Measurements from ENCODE around the gene THADA.

Gene THADA

GRCh38 chr2:43273529-43273928, 322.3 kb downstream of the THADA start:
- Histone ChIP-seq H3K27me3 (replicated peaks in 2 of 5; ENCODE audit: control insufficient read depth in 4 of 5, insufficient read depth in 5 of 5, low read length in 4 of 5) (no peaks in the 10 kb centered on the region), H3K27ac (ENCODE audit: insufficient read depth in 1 of 2, low read depth in 1 of 2, low read length in 2 of 2, poor library complexity in 1 of 2, severe bottlenecking in 2 of 2) (no peak overlapping the region), H3K4me3 (ENCODE audit: control insufficient read depth in 1 of 7, extremely low read depth in 1 of 7, insufficient read depth in 4 of 7, low read depth in 2 of 7, low read length in 6 of 7) (no peak overlapping the region), H3K9me3 (ENCODE audit: control extremely low read depth in 1 of 5, control insufficient read depth in 4 of 5, insufficient read depth in 2 of 5, low read depth in 1 of 5, low read length in 4 of 5) (no peaks in the 10 kb centered on the region), H3K4me1 (ENCODE audit: control extremely low read depth in 1 of 4, control insufficient read depth in 4 of 4, insufficient read depth in 4 of 4, low read length in 3 of 4) (peaks cover 0 to 7% (median 4%) of the 10 kb centered on the region in 4 experiments), H3K36me3 (ENCODE audit: control insufficient read depth in 4 of 4, insufficient read depth in 4 of 4, low read length in 3 of 4) (peaks cover 0 to 38% (median 18%) of the 10 kb centered on the region in 4 experiments)
- 100% methylated on average over 1 of the region's 4 CpGs for WGBS (ENCODE audit: insufficient coverage)
- DNase-seq = no peak
- POLR2A ChIA-PET = no interaction called here
- CTCF ChIA-PET = no interaction called here

GRCh38 chr2:43270930-43271615, 324.8 kb downstream of the THADA start:
- Histone ChIP-seq H3K27me3 (replicated peaks in 2 of 5; ENCODE audit: control insufficient read depth in 4 of 5, insufficient read depth in 5 of 5, low read length in 4 of 5) (no peaks in the 10 kb centered on the region), H3K4me1 (ENCODE audit: control extremely low read depth in 1 of 4, control insufficient read depth in 4 of 4, insufficient read depth in 4 of 4, low read length in 3 of 4) (peaks cover 0 to 10% (median 2%) of the 10 kb centered on the region in 4 experiments), H3K27ac (ENCODE audit: insufficient read depth in 1 of 2, low read depth in 1 of 2, low read length in 2 of 2, poor library complexity in 1 of 2, severe bottlenecking in 2 of 2) (no peak overlapping the region), H3K9me3 (ENCODE audit: control extremely low read depth in 1 of 5, control insufficient read depth in 4 of 5, insufficient read depth in 2 of 5, low read depth in 1 of 5, low read length in 4 of 5) (no peaks in the 10 kb centered on the region), H3K36me3 (ENCODE audit: control insufficient read depth in 4 of 4, insufficient read depth in 4 of 4, low read length in 3 of 4) (peaks cover 0 to 35% (median 18%) of the 10 kb centered on the region in 4 experiments), H3K4me3 (ENCODE audit: control insufficient read depth in 1 of 7, extremely low read depth in 1 of 7, insufficient read depth in 4 of 7, low read depth in 2 of 7, low read length in 6 of 7) (no peak overlapping the region)
- WGBS (ENCODE audit: insufficient coverage) = 86% methylated on average over 2 of the region's 4 CpGs
- POLR2A ChIA-PET = no interaction called here
- CTCF ChIA-PET = interaction anchor here (0.7 kb wide), 1 partner anchor 211 kb away, joined by 5 read pairs; no protein-coding TSS in a partner anchor
- peak; percentile 10 to 26 (median 15) for DNase-seq

- no peak for DNase-seq
- Histone ChIP-seq H3K36me3 (ENCODE audit: control insufficient read depth in 4 of 4, insufficient read depth in 4 of 4, low read length in 3 of 4) (peaks cover 0 to 37% (median 17%) of the 10 kb centered on the region in 4 experiments), H3K4me1 (ENCODE audit: control extremely low read depth in 1 of 4, control insufficient read depth in 4 of 4, insufficient read depth in 4 of 4, low read length in 3 of 4) (peaks cover 0 to 10% (median 2%) of the 10 kb centered on the region in 4 experiments), H3K27ac (ENCODE audit: insufficient read depth in 1 of 2, low read depth in 1 of 2, low read length in 2 of 2, poor library complexity in 1 of 2, severe bottlenecking in 2 of 2) (no peak overlapping the region), H3K4me3 (ENCODE audit: control insufficient read depth in 1 of 7, extremely low read depth in 1 of 7, insufficient read depth in 4 of 7, low read depth in 2 of 7, low read length in 6 of 7) (no peak overlapping the region), H3K27me3 (replicated peaks in 2 of 5; ENCODE audit: control insufficient read depth in 4 of 5, insufficient read depth in 5 of 5, low read length in 4 of 5) (no peaks in the 10 kb centered on the region), H3K9me3 (ENCODE audit: control extremely low read depth in 1 of 5, control insufficient read depth in 4 of 5, insufficient read depth in 2 of 5, low read depth in 1 of 5, low read length in 4 of 5) (no peaks in the 10 kb centered on the region)
- WGBS (ENCODE audit: insufficient coverage) = no CpG with 5 or more reads among the region's 2 CpGs
- POLR2A ChIA-PET = no interaction called here
- CTCF ChIA-PET = no interaction called here
These were observed 325.4 kb downstream of the THADA start for GRCh38 chr2:43270461-43270860.

GRCh38 chr2:43269706-43270105, 326.1 kb downstream of the THADA start:
- Histone ChIP-seq H3K9me3 (ENCODE audit: control extremely low read depth in 1 of 5, control insufficient read depth in 4 of 5, insufficient read depth in 2 of 5, low read depth in 1 of 5, low read length in 4 of 5) (no peaks in the 10 kb centered on the region), H3K4me3 (ENCODE audit: control insufficient read depth in 1 of 7, extremely low read depth in 1 of 7, insufficient read depth in 4 of 7, low read depth in 2 of 7, low read length in 6 of 7) (no peak overlapping the region), H3K27me3 (replicated peaks in 2 of 5; ENCODE audit: control insufficient read depth in 4 of 5, insufficient read depth in 5 of 5, low read length in 4 of 5) (no peaks in the 10 kb centered on the region), H3K36me3 (ENCODE audit: control insufficient read depth in 4 of 4, insufficient read depth in 4 of 4, low read length in 3 of 4) (peaks cover 0 to 38% (median 16%) of the 10 kb centered on the region in 4 experiments), H3K27ac (ENCODE audit: insufficient read depth in 1 of 2, low read depth in 1 of 2, low read length in 2 of 2, poor library complexity in 1 of 2, severe bottlenecking in 2 of 2) (no peak overlapping the region), H3K4me1 (ENCODE audit: control extremely low read depth in 1 of 4, control insufficient read depth in 4 of 4, insufficient read depth in 4 of 4, low read length in 3 of 4) (peaks cover 0 to 10% (median 2%) of the 10 kb centered on the region in 4 experiments)
- WGBS (ENCODE audit: insufficient coverage) = 100% methylated on average over 2 of the region's 3 CpGs
- DNase-seq = no peak
- POLR2A ChIA-PET = no interaction called here
- CTCF ChIA-PET = no interaction called here

GRCh38 chr2:43269074-43269572, 326.7 kb downstream of the THADA start:
- no peak for DNase-seq
- WGBS (ENCODE audit: insufficient coverage) = 98% methylated on average over 12 of the region's 14 CpGs
- Histone ChIP-seq H3K4me3 (ENCODE audit: control insufficient read depth in 1 of 7, extremely low read depth in 1 of 7, insufficient read depth in 4 of 7, low read depth in 2 of 7, low read length in 6 of 7) (no peak overlapping the region), H3K27me3 (replicated peaks in 2 of 5; ENCODE audit: control insufficient read depth in 4 of 5, insufficient read depth in 5 of 5, low read length in 4 of 5) (no peaks in the 10 kb centered on the region), H3K9me3 (ENCODE audit: control extremely low read depth in 1 of 5, control insufficient read depth in 4 of 5, insufficient read depth in 2 of 5, low read depth in 1 of 5, low read length in 4 of 5) (no peaks in the 10 kb centered on the region), H3K36me3 (ENCODE audit: control insufficient read depth in 4 of 4, insufficient read depth in 4 of 4, low read length in 3 of 4) (peaks cover 0 to 36% (median 16%) of the 10 kb centered on the region in 4 experiments), H3K27ac (ENCODE audit: insufficient read depth in 1 of 2, low read depth in 1 of 2, low read length in 2 of 2, poor library complexity in 1 of 2, severe bottlenecking in 2 of 2) (no peak overlapping the region), H3K4me1 (ENCODE audit: control extremely low read depth in 1 of 4, control insufficient read depth in 4 of 4, insufficient read depth in 4 of 4, low read length in 3 of 4) (peaks cover 0 to 10% (median 2%) of the 10 kb centered on the region in 4 experiments)
- CTCF ChIA-PET = no interaction called here
- POLR2A ChIA-PET = no interaction called here

- Histone ChIP-seq H3K27me3 (replicated peaks in 2 of 5; ENCODE audit: control insufficient read depth in 4 of 5, insufficient read depth in 5 of 5, low read length in 4 of 5) (no peaks in the 10 kb centered on the region), H3K9me3 (ENCODE audit: control extremely low read depth in 1 of 5, control insufficient read depth in 4 of 5, insufficient read depth in 2 of 5, low read depth in 1 of 5, low read length in 4 of 5) (no peaks in the 10 kb centered on the region), H3K36me3 (ENCODE audit: control insufficient read depth in 4 of 4, insufficient read depth in 4 of 4, low read length in 3 of 4) (peaks cover 0 to 32% (median 16%) of the 10 kb centered on the region in 4 experiments), H3K4me3 (ENCODE audit: control insufficient read depth in 1 of 7, extremely low read depth in 1 of 7, insufficient read depth in 4 of 7, low read depth in 2 of 7, low read length in 6 of 7) (no peak overlapping the region), H3K4me1 (ENCODE audit: control extremely low read depth in 1 of 4, control insufficient read depth in 4 of 4, insufficient read depth in 4 of 4, low read length in 3 of 4) (peaks cover 0 to 10% (median 2%) of the 10 kb centered on the region in 4 experiments), H3K27ac (ENCODE audit: insufficient read depth in 1 of 2, low read depth in 1 of 2, low read length in 2 of 2, poor library complexity in 1 of 2, severe bottlenecking in 2 of 2) (no peak overlapping the region)
- ChIA-PET POLR2A (no interaction called here), CTCF (interaction anchor here (0.8 to 2.2 kb wide), 3 partner anchors 22 to 216 kb away, joined by 3 to 6 read pairs (median 5); no protein-coding TSS in a partner anchor)
- DNase-seq = no peak
- 96% methylated on average over 9 of the region's 10 CpGs for WGBS (ENCODE audit: insufficient coverage)
These were observed 327.5 kb downstream of the THADA start for GRCh38 chr2:43268066-43268953.

Data from common myeloid progenitor, CD34-positive (primary cell).